Mesenchymal stem cell (in vitro differentiated cells and primary cell): ENCODE data around the gene SLC66A2.

Experiments used
- DNase-seq: peaks from one replicate; pipeline ENCODE4 v3.0.0-alpha.2; 2013
- H2AFZ ChIP-seq: one replicate; pipeline ENCODE4 v1.6.1; 2013; ENCODE audit warnings: low read depth, mild to moderate bottlenecking, control low read depth, inconsistent platforms, low read length, moderate library complexity
- H2AK5ac ChIP-seq: 2 replicates; pipeline ENCODE4 v1.6.1; 2013; ENCODE audit warnings: low read length, moderate library complexity, mild to moderate bottlenecking, inconsistent platforms; ENCODE audit not compliant: severe bottlenecking
- H2BK120ac ChIP-seq: one replicate; pipeline ENCODE4 v1.6.1; 2013; ENCODE audit warnings: low read depth, mild to moderate bottlenecking, inconsistent platforms, low read length, moderate library complexity
- H2BK12ac ChIP-seq, 2 experiments: one replicate each; pipeline ENCODE4 v1.6.1; 2013; ENCODE audit warnings: inconsistent platforms in 2 of 2, low read length in 2 of 2, mild to moderate bottlenecking in 2 of 2, moderate library complexity in 2 of 2, control low read depth in 1 of 2
- H2BK15ac ChIP-seq: one replicate; pipeline ENCODE4 v1.6.1; 2013; ENCODE audit warnings: mild to moderate bottlenecking, low read depth, inconsistent platforms; ENCODE audit not compliant: poor library complexity, severe bottlenecking
- H2BK5ac ChIP-seq: 2 replicates; pipeline ENCODE4 v1.6.1; 2013; ENCODE audit warnings: low read depth, mild to moderate bottlenecking, low read length, control low read depth, inconsistent platforms; ENCODE audit not compliant: poor library complexity, severe bottlenecking
- H3K14ac ChIP-seq, 2 experiments: one replicate each; pipeline ENCODE4 v1.6.1; 2013; ENCODE audit warnings: inconsistent platforms in 2 of 2, low read length in 2 of 2, control low read depth in 1 of 2, mild to moderate bottlenecking in 1 of 2, moderate library complexity in 1 of 2
- H3K18ac ChIP-seq, 2 experiments: one replicate each; pipeline ENCODE4 v1.6.1; 2013; ENCODE audit warnings: inconsistent platforms in 2 of 2, low read length in 2 of 2, control low read depth in 1 of 2, low read depth in 1 of 2, mild to moderate bottlenecking in 1 of 2
- H3K23ac ChIP-seq, 2 experiments: one replicate each; pipeline ENCODE4 v1.6.1; 2013; ENCODE audit warnings: inconsistent platforms in 2 of 2, low read length in 2 of 2, mild to moderate bottlenecking in 2 of 2, moderate library complexity in 2 of 2, control low read depth in 1 of 2
- H3K27ac ChIP-seq: 2 replicates; pipeline ENCODE4 v1.5.1; 2013; ENCODE audit warnings: mild to moderate bottlenecking, moderate library complexity, low read length, control low read depth, inconsistent platforms; ENCODE audit not compliant: poor library complexity, severe bottlenecking
- H3K27me3 ChIP-seq, 2 experiments: 2 replicates each; pipeline versions ENCODE4 v1.6.1 to v1.7.0; 2013; ENCODE audit warnings: low read length in 2 of 2, mild to moderate bottlenecking in 2 of 2, moderate library complexity in 2 of 2, control low read depth in 1 of 2, inconsistent platforms in 1 of 2; ENCODE audit not compliant: control insufficient read depth in 1 of 2, insufficient read depth in 1 of 2
- H3K36me3 ChIP-seq, 2 experiments: 2 replicates each; pipeline versions ENCODE4 v1.6.1 to v1.7.0; 2013; ENCODE audit warnings: low read length in 2 of 2, control low read depth in 1 of 2, inconsistent platforms in 1 of 2, low read depth in 1 of 2, mild to moderate bottlenecking in 1 of 2; ENCODE audit not compliant: insufficient read depth in 2 of 2, control insufficient read depth in 1 of 2
- H3K4ac ChIP-seq, 2 experiments: one replicate each; pipeline ENCODE4 v1.6.1; 2013; ENCODE audit warnings: inconsistent platforms in 2 of 2, low read length in 2 of 2, mild to moderate bottlenecking in 2 of 2, moderate library complexity in 2 of 2, control low read depth in 1 of 2, low read depth in 1 of 2
- H3K4me1 ChIP-seq: 2 replicates; pipeline ENCODE4 v1.6.1; 2013; ENCODE audit warnings: low read depth, low read length, control low read depth; ENCODE audit not compliant: control insufficient read depth, insufficient read depth
- H3K4me2 ChIP-seq: 2 replicates; pipeline ENCODE4 v1.6.1; 2013; ENCODE audit warnings: low read length, mild to moderate bottlenecking, inconsistent platforms; ENCODE audit not compliant: poor library complexity, severe bottlenecking
- H3K4me3 ChIP-seq, 2 experiments: 2 replicates each; pipeline versions ENCODE4 v1.5.1 to v1.7.0; 2013; ENCODE audit warnings: low read length in 2 of 2, mild to moderate bottlenecking in 2 of 2, control low read depth in 1 of 2, low read depth in 1 of 2; ENCODE audit not compliant: insufficient read depth in 1 of 2
- H3K79me1 ChIP-seq: replicated peaks from 2 replicates; pipeline ENCODE4 v1.6.1; 2013; ENCODE audit warnings: mild to moderate bottlenecking, control low read depth, low read length, inconsistent platforms; ENCODE audit not compliant: poor library complexity, severe bottlenecking
- H3K9ac ChIP-seq: 2 replicates; pipeline ENCODE4 v1.7.0; 2013; ENCODE audit warnings: mild to moderate bottlenecking, low read length, moderate library complexity
- H3K9me3 ChIP-seq: 2 replicates; pipeline ENCODE4 v1.7.0; 2013; ENCODE audit warnings: mild to moderate bottlenecking, low read length; ENCODE audit not compliant: control insufficient read depth
- H4K8ac ChIP-seq: one replicate; pipeline ENCODE4 v1.6.1; 2013; ENCODE audit warnings: inconsistent platforms, mild to moderate bottlenecking, low read length, moderate library complexity
- H4K91ac ChIP-seq: one replicate; pipeline ENCODE4 v1.6.1; 2013; ENCODE audit warnings: mild to moderate bottlenecking, low read length, inconsistent platforms
- WGBS: methylation state at CpG from one replicate; pipeline ENCODE4 v1.1.7; 2013; ENCODE audit warnings: mixed read lengths; 5-methylcytosine and 5-hydroxymethylcytosine counted together

The SLC66A2 gene

DNA sequence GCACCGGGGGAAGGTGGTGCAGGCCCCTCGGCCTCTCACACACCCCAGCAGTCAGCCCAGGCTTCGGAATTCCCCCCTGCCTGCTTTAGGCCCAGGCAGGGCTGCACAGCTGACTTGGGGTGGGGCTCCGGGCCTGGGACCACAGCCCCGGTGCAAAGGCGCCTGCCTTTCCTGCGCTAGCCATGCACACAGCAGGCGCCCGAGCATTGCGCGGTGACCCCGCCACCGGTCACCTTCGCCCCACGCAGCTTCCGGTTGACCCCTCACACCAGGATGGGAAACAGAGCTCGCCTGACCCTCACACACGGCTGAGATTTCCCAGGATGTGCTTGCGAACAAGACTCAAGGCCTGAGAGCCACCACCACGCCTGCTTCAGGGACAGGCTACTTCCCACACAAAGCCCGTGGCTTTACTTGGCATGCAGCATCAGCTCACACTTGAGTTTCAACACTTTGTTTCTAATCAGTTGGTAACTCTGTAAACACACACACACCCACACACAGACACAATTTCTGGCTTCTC is 46.0 kb downstream of the SLC66A2 start:
- H2BK12ac ChIP-seq: no peak overlapping the region
- no peak overlapping the region for H2AFZ ChIP-seq
- DNase-seq: peak; percentile 30
- H2BK15ac ChIP-seq: no peak overlapping the region
- no peak overlapping the region for H3K4me2 ChIP-seq
- 96% methylated on average over 21 of the region's 21 CpGs for WGBS
- no peak overlapping the region for H3K4ac ChIP-seq
- peak overlapping the region in 1 of 2 experiments; percentile 7 for H3K18ac ChIP-seq
- H2BK120ac ChIP-seq: no peak overlapping the region
- no peak overlapping the region for H3K4me3 ChIP-seq
- no peaks in the 10 kb centered on the region for H3K4me1 ChIP-seq
- no peak overlapping the region for H2BK5ac ChIP-seq
- no peak overlapping the region for H2AK5ac ChIP-seq
- H4K91ac ChIP-seq: no peak overlapping the region
- no peak overlapping the region for H3K23ac ChIP-seq
- H3K27ac ChIP-seq: no peak overlapping the region
- H3K9me3 ChIP-seq: peaks cover under 1% of the 10 kb centered on the region
- H3K36me3 ChIP-seq: peaks cover 28 to 44% of the 10 kb centered on the region in 2 experiments
- peaks cover 30% of the 10 kb centered on the region for H3K79me1 ChIP-seq
- no peak overlapping the region for H3K14ac ChIP-seq
- H3K27me3 ChIP-seq: no peaks in the 10 kb centered on the region
- H4K8ac ChIP-seq: peak overlapping the region; percentile 25
- no peak overlapping the region for H3K9ac ChIP-seq

DNA sequence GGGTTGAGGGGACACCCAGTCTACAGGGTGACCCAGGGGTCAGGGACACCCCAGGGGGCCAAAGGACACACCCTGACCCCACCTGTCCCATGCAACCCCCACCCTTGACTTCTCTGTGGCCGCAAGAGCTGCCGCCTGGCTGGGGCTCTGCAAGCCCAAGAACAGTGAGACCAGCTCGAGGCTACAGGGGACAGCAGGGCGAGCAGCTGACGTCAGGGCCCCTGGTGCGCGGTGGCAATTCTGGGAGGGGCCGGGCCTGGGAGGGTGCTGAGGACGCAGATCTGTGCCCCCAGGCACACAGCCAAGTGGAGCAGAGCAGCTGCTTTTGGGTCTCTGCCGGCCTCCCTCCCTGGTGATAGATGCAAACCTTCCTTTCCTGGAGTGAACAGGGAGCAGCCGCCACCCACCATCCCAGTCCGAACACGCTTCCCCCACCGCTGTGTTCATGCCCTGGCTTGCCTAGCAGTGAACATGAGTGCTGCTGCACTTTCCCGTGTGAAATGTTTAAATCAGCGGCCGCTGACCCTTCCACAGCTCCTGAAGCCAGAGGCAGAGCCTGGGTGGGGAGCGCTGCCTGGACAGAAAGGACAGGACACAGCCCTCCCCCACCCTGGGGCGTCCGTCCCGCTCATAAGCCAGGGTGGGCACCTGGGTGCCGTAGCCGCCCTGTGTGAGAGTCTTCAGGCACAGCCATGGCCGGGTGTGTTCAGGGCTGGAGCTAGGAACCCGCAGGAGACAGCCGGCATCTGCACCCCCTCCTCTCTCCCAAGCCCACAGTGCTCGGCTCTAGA is 46.9 kb downstream of the SLC66A2 start:
- no peak for DNase-seq
- no peak overlapping the region for H2AFZ ChIP-seq
- no peak overlapping the region for H3K27ac ChIP-seq
- H3K27me3 ChIP-seq: no peaks in the 10 kb centered on the region
- peaks cover 5% of the 10 kb centered on the region for H3K9me3 ChIP-seq
- 97% methylated on average over 27 of the region's 27 CpGs for WGBS
- no peak overlapping the region for H3K4ac ChIP-seq
- H2BK15ac ChIP-seq: no peak overlapping the region
- no peak overlapping the region for H3K4me3 ChIP-seq
- no peak overlapping the region for H3K23ac ChIP-seq
- no peak overlapping the region for H2BK5ac ChIP-seq
- H3K79me1 ChIP-seq: peaks cover 28% of the 10 kb centered on the region
- H4K91ac ChIP-seq: no peak overlapping the region
- H3K4me2 ChIP-seq: no peak overlapping the region
- H3K9ac ChIP-seq: no peak overlapping the region
- no peak overlapping the region for H3K18ac ChIP-seq
- H2BK12ac ChIP-seq: no peak overlapping the region
- peaks cover 28 to 51% of the 10 kb centered on the region in 2 experiments for H3K36me3 ChIP-seq
- H2AK5ac ChIP-seq: no peak overlapping the region
- no peaks in the 10 kb centered on the region for H3K4me1 ChIP-seq
- H4K8ac ChIP-seq: no peak overlapping the region
- no peak overlapping the region for H2BK120ac ChIP-seq
- H3K14ac ChIP-seq: peak overlapping the region in 1 of 2 experiments; percentile 31

DNA sequence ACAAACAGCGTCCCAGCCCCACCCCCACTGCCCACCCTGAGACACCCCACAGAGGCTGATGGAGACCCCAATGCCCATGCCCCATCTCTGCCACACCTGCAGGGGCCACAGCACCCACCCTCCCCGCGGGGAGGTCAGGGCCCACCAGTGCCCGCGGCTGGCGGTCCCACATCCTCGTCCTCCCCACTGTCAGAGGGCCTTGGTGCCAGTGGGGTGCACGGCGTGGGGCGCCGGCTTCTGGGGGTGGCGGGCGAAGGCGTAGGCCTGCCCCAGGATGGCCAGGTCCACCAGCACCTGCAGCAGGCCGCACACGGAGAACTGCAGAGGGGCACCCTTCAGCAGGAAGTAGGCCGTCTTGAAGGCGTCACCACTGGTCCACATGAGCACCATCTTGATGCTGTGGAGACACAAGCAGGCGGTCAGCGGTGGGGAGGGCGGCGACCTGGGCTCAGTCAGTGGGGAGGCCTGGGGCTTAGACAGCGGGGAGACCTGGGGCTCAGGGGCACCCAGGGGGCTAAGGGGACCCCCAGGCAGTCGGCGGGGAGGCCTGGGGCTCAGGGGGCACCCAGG is 47.6 kb downstream of the SLC66A2 start:
- no peak overlapping the region for H2BK5ac ChIP-seq
- H3K23ac ChIP-seq: no peak overlapping the region
- H2BK120ac ChIP-seq: no peak overlapping the region
- no peak overlapping the region for H3K4ac ChIP-seq
- WGBS: 98% methylated on average over 24 of the region's 25 CpGs
- H4K8ac ChIP-seq: no peak overlapping the region
- H3K27ac ChIP-seq: no peak overlapping the region
- H3K27me3 ChIP-seq: no peaks in the 10 kb centered on the region
- peaks cover 24 to 58% of the 10 kb centered on the region in 2 experiments for H3K36me3 ChIP-seq
- H2AK5ac ChIP-seq: no peak overlapping the region
- no peak overlapping the region for H3K4me3 ChIP-seq
- no peaks in the 10 kb centered on the region for H3K4me1 ChIP-seq
- no peak overlapping the region for H3K9ac ChIP-seq
- no peak overlapping the region for H3K18ac ChIP-seq
- no peak overlapping the region for H3K14ac ChIP-seq
- no peak overlapping the region for H3K4me2 ChIP-seq
- peaks cover 24% of the 10 kb centered on the region for H3K79me1 ChIP-seq
- H4K91ac ChIP-seq: no peak overlapping the region
- H2BK15ac ChIP-seq: no peak overlapping the region
- H3K9me3 ChIP-seq: peaks cover 5% of the 10 kb centered on the region
- H2BK12ac ChIP-seq: no peak overlapping the region
- no peak for DNase-seq
- H2AFZ ChIP-seq: no peak overlapping the region

DNA sequence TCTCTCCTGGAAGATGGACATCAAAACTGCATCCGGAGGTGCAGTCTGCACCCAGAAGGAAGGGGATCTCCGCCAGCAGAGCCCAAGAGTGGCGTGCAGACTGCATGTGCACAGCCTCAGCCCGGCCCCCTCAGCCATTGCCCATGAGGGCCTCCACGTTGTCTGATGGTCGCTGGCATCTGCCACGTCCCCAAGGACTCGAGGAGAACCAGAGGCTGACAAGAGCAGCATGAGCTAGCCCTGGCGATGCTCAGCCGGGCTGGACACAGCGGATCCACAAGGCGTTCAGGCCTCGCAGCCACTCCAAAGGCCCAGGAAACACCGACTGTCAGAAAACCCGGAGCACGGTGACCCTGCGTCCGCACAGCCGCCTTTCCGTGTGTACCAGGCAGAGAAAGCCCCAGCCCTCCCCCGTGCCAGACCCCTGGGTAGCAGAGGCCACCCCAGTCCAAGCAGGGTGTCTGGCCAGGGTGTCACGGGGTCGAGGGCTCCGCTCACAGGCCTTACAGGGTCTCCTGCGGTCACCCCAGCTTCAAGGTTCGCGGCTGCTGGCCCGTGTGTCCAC is 48.3 kb downstream of the SLC66A2 start:
- Histone ChIP-seq H3K4ac (no peak overlapping the region), H2AFZ (no peak overlapping the region), H4K91ac (no peak overlapping the region), H2BK12ac (no peak overlapping the region), H3K79me1 (peaks cover 24% of the 10 kb centered on the region), H3K36me3 (peaks cover 22 to 61% of the 10 kb centered on the region in 2 experiments), H3K4me3 (no peak overlapping the region), H2BK5ac (no peak overlapping the region), H2AK5ac (no peak overlapping the region), H3K9ac (no peak overlapping the region), H3K4me2 (no peak overlapping the region), H3K18ac (no peak overlapping the region), H4K8ac (peak overlapping the region; percentile 69), H2BK120ac (no peak overlapping the region), H3K9me3 (peaks cover 10% of the 10 kb centered on the region), H3K27ac (no peak overlapping the region), H3K27me3 (no peaks in the 10 kb centered on the region), H3K14ac (no peak overlapping the region), H3K23ac (no peak overlapping the region), H2BK15ac (no peak overlapping the region), H3K4me1 (no peaks in the 10 kb centered on the region)
- 96% methylated on average over 28 of the region's 28 CpGs for WGBS
- DNase-seq: no peak
